HCT116 (cell line): ENCODE measurements around the gene PLAGL2. TPM values are rescaled to one million over a fixed set of nuclear protein-coding genes. Genes with fewer than 3 reads are reported as not detected.

ENCODE experiments used
- ATAC-seq: fragments of 200-7000 bp; cut with Tn5 transposase; 2 replicates; pipeline ENCODE4 v1.9.1; 2020; ENCODE audit warnings: mild to moderate bottlenecking, moderate library complexity
- BruUV-seq: library from RNA; stranded (reverse); fragments of 400-500 nt; replicated peaks from 2 replicates; lab custom pipeline; 2021; lab: Mats Ljungman, UMichigan
- CTCF ChIA-PET: fragments of 300-600 bp; sonication (Branson Sonifier 250); formaldehyde crosslinking; loops from one replicate; lab custom pipeline; 2021; ENCODE audit warnings: antibody characterized with exemption; lab: Charles Lee
- POLR2A ChIA-PET: fragments of 300-600, 350-600 bp; sonication (Branson Sonifier 250); formaldehyde crosslinking; loops from one replicate; lab custom pipeline; 2021; ENCODE audit warnings: antibody characterized with exemption; lab: Charles Lee
- RAD21 ChIA-PET, 2 experiments: fragments of 300-600 bp; sonication (Branson Sonifier 250); formaldehyde crosslinking; loops; one replicate each; lab custom pipeline; 2023; ENCODE audit warnings: low total read pairs in 2 of 2; ENCODE audit not compliant: uncharacterized antibody in 2 of 2, unreplicated experiment in 2 of 2, low non-redundant PET in 1 of 2; lab: Charles Lee
- DNase-seq: peaks from one replicate; pipeline ENCODE4 v3.0.0-alpha.2; 2010; ENCODE audit warnings: low read depth, low spot score
- H2AFZ ChIP-seq: fragments of 200-600 bp; shearing (Covaris generic), sonication (generic); 2 replicates; pipeline ENCODE4 v1.6.1; 2017; ENCODE audit warnings: low read depth, mixed run types, mixed read lengths, antibody characterized with exemption, low read length; ENCODE audit not compliant: poor library complexity, severe bottlenecking
- H3K27ac ChIP-seq: 2 replicates; pipeline ENCODE4 v1.5.1; 2012; ENCODE audit warnings: low read depth, low read length
- H3K27me3 ChIP-seq: fragments of 200-600 bp; sonication (generic); 2 replicates; pipeline ENCODE4 v1.6.1; 2016; ENCODE audit warnings: mixed run types, low read length, mixed read lengths; ENCODE audit not compliant: insufficient read depth
- H3K36me3 ChIP-seq, 2 experiments: fragments of 200-500 bp in 1 of 2; fragments of 200-600 bp in 1 of 2; sonication (Bioruptor generic) in 1 of 2; sonication (generic) in 1 of 2; 2 replicates each; pipeline versions ENCODE4 v1.5.1 to v1.6.1; 2014 to 2016; ENCODE audit warnings: low read length in 2 of 2, inconsistent platforms in 1 of 2, mixed read lengths in 1 of 2, mixed run types in 1 of 2; ENCODE audit not compliant: insufficient read depth in 2 of 2, control insufficient read depth in 1 of 2
- H3K4me1 ChIP-seq, 2 experiments: fragments of 200-600 bp in 1 of 2; sonication (generic) in 1 of 2; 2 replicates each; pipeline versions ENCODE4 v1.5.1 to v1.6.1; 2012 to 2017; ENCODE audit warnings: low read length in 2 of 2, inconsistent platforms in 1 of 2, mild to moderate bottlenecking in 1 of 2, mixed read lengths in 1 of 2, mixed run types in 1 of 2, moderate library complexity in 1 of 2; ENCODE audit not compliant: insufficient read depth in 2 of 2, control insufficient read depth in 1 of 2
- H3K4me2 ChIP-seq: fragments of 200-600 bp; sonication (generic); 2 replicates; pipeline ENCODE4 v1.6.1; 2017; ENCODE audit warnings: mixed run types, low read length, mixed read lengths
- H3K4me3 ChIP-seq, 2 experiments: fragments of 200-600 bp in 1 of 2; sonication (generic) in 1 of 2; replicated peaks in 1 of 2; 2 replicates each; pipeline ENCODE4 v1.5.1; 2011 to 2016; ENCODE audit warnings: low read length in 2 of 2, control low read depth in 1 of 2, low read depth in 1 of 2, mild to moderate bottlenecking in 1 of 2, mixed read lengths in 1 of 2, mixed run types in 1 of 2
- H3K79me2 ChIP-seq: fragments of 200-600 bp; sonication (generic); 2 replicates; pipeline ENCODE4 v1.6.1; 2017; ENCODE audit warnings: mild to moderate bottlenecking, mixed run types, low read length, moderate library complexity, mixed read lengths; ENCODE audit not compliant: insufficient read depth
- H3K9ac ChIP-seq: fragments of 200-600 bp; sonication (generic); 2 replicates; pipeline ENCODE4 v1.6.1; 2016; ENCODE audit warnings: low read length, mixed read lengths
- H3K9me2 ChIP-seq: fragments of 200-600 bp; sonication (generic), shearing (Covaris generic); 2 replicates; pipeline ENCODE4 v1.6.1; 2017; ENCODE audit warnings: mixed run types, mild to moderate bottlenecking, moderate library complexity; ENCODE audit not compliant: insufficient read depth
- H3K9me3 ChIP-seq, 2 experiments: fragments of 200-500 bp in 1 of 2; fragments of 200-600 bp in 1 of 2; sonication (Bioruptor generic) in 1 of 2; sonication (generic) in 1 of 2; 2 replicates each; pipeline ENCODE4 v1.6.1; 2014 to 2017; ENCODE audit warnings: low read length in 2 of 2, mixed read lengths in 2 of 2, inconsistent platforms in 1 of 2, low read depth in 1 of 2, mild to moderate bottlenecking in 1 of 2, mixed run types in 1 of 2, moderate library complexity in 1 of 2; ENCODE audit not compliant: control insufficient read depth in 1 of 2, insufficient read depth in 1 of 2
- H4K20me1 ChIP-seq: fragments of 200-600 bp; sonication (generic), shearing (Covaris generic); 2 replicates; pipeline ENCODE4 v1.6.1; 2017; ENCODE audit warnings: mixed run types, mild to moderate bottlenecking, moderate library complexity; ENCODE audit not compliant: insufficient read depth
- ATF3 ChIP-seq: IDR thresholded peaks from 2 replicates; pipeline ENCODE4 v1.6.1; 2012
- CBX3 ChIP-seq: IDR thresholded peaks from 2 replicates; pipeline ENCODE4 v1.6.1; 2012; ENCODE audit warnings: low read depth
- CTCF ChIP-seq, 3 experiments: fragments of 200-600 bp in 1 of 3; sonication (generic) in 1 of 3; IDR thresholded peaks in 2 of 3; conservative IDR thresholded peaks in 1 of 3; 2 replicates each; pipeline ENCODE4 v1.5.1; 2012 to 2017; ENCODE audit warnings: low read depth in 2 of 3, low read length in 2 of 3, antibody characterized with exemption in 1 of 3, borderline replicate concordance in 1 of 3, control low read depth in 1 of 3, mild to moderate bottlenecking in 1 of 3, mixed read lengths in 1 of 3, mixed run types in 1 of 3, moderate library complexity in 1 of 3; ENCODE audit not compliant: insufficient read depth in 1 of 3
- ELF1 ChIP-seq: IDR thresholded peaks from 2 replicates; pipeline ENCODE4 v1.6.1; 2012; ENCODE audit warnings: low read depth, borderline replicate concordance
- EZH2 ChIP-seq: fragments of 200-600 bp; sonication (generic); IDR thresholded peaks from 2 replicates; pipeline ENCODE4 v1.6.1; 2017; ENCODE audit warnings: antibody characterized with exemption, mixed run types
- EZH2phosphoT487 ChIP-seq: fragments of 200-600 bp; IDR thresholded peaks from 2 replicates; pipeline ENCODE4 v1.6.1; 2018; ENCODE audit warnings: antibody characterized with exemption, borderline replicate concordance
- FOSL1 ChIP-seq: IDR thresholded peaks from 2 replicates; pipeline ENCODE4 v1.6.1; 2012; ENCODE audit warnings: low read depth
- JUND ChIP-seq: IDR thresholded peaks from 2 replicates; pipeline ENCODE4 v1.6.1; 2012
- POLR2A ChIP-seq: IDR thresholded peaks from 2 replicates; pipeline ENCODE4 v1.7.0; 2011; ENCODE audit warnings: borderline replicate concordance; ENCODE audit not compliant: insufficient read depth, insufficient read length; ENCODE audit errors: extremely low read depth
- POLR2AphosphoS5 ChIP-seq: IDR thresholded peaks from 2 replicates; pipeline ENCODE4 v1.6.1; 2011; ENCODE audit warnings: mild to moderate bottlenecking, low read depth, low read length, moderate library complexity
- RAD21 ChIP-seq: IDR thresholded peaks from 2 replicates; pipeline ENCODE4 v1.6.1; 2012; ENCODE audit warnings: low read depth, mild to moderate bottlenecking
- REST ChIP-seq: IDR thresholded peaks from 2 replicates; pipeline ENCODE4 v1.6.1; 2012; ENCODE audit warnings: low read depth
- SIN3A ChIP-seq: IDR thresholded peaks from 2 replicates; pipeline ENCODE4 v1.6.1; 2012; ENCODE audit warnings: low read depth
- SP1 ChIP-seq: IDR thresholded peaks from 2 replicates; pipeline ENCODE4 v1.6.1; 2012; ENCODE audit warnings: low read depth
- SRF ChIP-seq: IDR thresholded peaks from 2 replicates; pipeline ENCODE4 v1.6.1; 2012; ENCODE audit warnings: low read depth
- TCF7L2 ChIP-seq: IDR thresholded peaks from 2 replicates; pipeline ENCODE4 v1.7.0; 2011; ENCODE audit warnings: borderline replicate concordance, inconsistent platforms; ENCODE audit not compliant: insufficient read depth, insufficient read length; ENCODE audit errors: extremely low read depth
- YY1 ChIP-seq: IDR thresholded peaks from 2 replicates; pipeline ENCODE4 v1.6.1; 2011; ENCODE audit warnings: low read length, low read depth, moderate library complexity, mild to moderate bottlenecking; ENCODE audit not compliant: insufficient replicate concordance; ENCODE audit errors: extremely low read depth
- ZBTB33 ChIP-seq: IDR thresholded peaks from 2 replicates; pipeline ENCODE4 v1.6.1; 2011; ENCODE audit warnings: mild to moderate bottlenecking, low read length, moderate library complexity; ENCODE audit not compliant: insufficient replicate concordance; ENCODE audit errors: extremely low read depth
- ZNF274 ChIP-seq: fragments of 200-500 bp; sonication (Bioruptor generic); IDR thresholded peaks from 2 replicates; pipeline ENCODE4 v1.6.1; 2014; ENCODE audit warnings: mild to moderate bottlenecking, low read depth, low read length, inconsistent platforms
- intact Hi-C: fragments of 100-400 bp; cut with micrococcal nuclease; formaldehyde crosslinking; loops from 2 replicates; pipeline ENCODE4 v1.10.0; 2022
- total RNA-seq: library from RNA; stranded (reverse); gene quantifications from one replicate; pipeline ENCODE4 v1.2.1, GENCODE V29; 2021; ENCODE audit not compliant: unreplicated experiment

Gene PLAGL2
- total RNA-seq, 1 experiment from 2014 or later: 18.3 TPM

GRCh38 chr20:32153771-32154170 lies 53.8 kb downstream of the PLAGL2 start:
- POLR2A ChIA-PET: no interaction called here
- Histone ChIP-seq H3K4me3 (no peak overlapping the region), H3K9me2 (no peaks in the 10 kb centered on the region), H3K4me1 (no peaks in the 10 kb centered on the region), H2AFZ (no peak overlapping the region), H3K9me3 (no peaks in the 10 kb centered on the region), H3K9ac (no peak overlapping the region), H3K79me2 (no peaks in the 10 kb centered on the region), H3K27ac (no peak overlapping the region), H4K20me1 (no peaks in the 10 kb centered on the region), H3K27me3 (no peaks in the 10 kb centered on the region), H3K36me3 (peaks cover 25 to 29% of the 10 kb centered on the region in 2 experiments), H3K4me2 (no peak overlapping the region)
- CTCF ChIA-PET: no interaction called here
- intact Hi-C loops: loop anchor here (10.0 kb wide), 1 partner anchor 61 kb away; no protein-coding TSS in a partner anchor
- BruUV-seq: no TSS peak
- ATAC-seq: no peak
- DNase-seq: no peak
- RAD21 ChIA-PET: no interaction called here
- TF ChIP-seq TCF7L2 (no peak), FOSL1 (no peak), ATF3 (no peak), JUND (no peak), POLR2AphosphoS5 (no peak), CBX3 (no peak), SRF (no peak), YY1 (no peak), POLR2A (no peak), ELF1 (no peak), ZBTB33 (no peak), CTCF (IDR thresholded peaks at IDR 0.05 in 2 of 3, conservative IDR thresholded peaks at IDR 0.05 in 1 of 3; ENCODE audit: borderline replicate concordance in 1 of 3, insufficient read depth in 1 of 3, low read depth in 2 of 3, low read length in 2 of 3) (no peak), EZH2phosphoT487 (no peak), REST (no peak), EZH2 (no peak), RAD21 (no peak), ZNF274 (no peak), SP1 (no peak), SIN3A (no peak)
